ENCODE measurements around the gene PRKN. TPM values are rescaled to one million over a fixed set of nuclear protein-coding genes. Genes with fewer than 3 reads are reported as not detected.

The PRKN gene
- total RNA-seq, 2 donors from 2014 or later, result 6.7 to 8.2 TPM

DNA sequence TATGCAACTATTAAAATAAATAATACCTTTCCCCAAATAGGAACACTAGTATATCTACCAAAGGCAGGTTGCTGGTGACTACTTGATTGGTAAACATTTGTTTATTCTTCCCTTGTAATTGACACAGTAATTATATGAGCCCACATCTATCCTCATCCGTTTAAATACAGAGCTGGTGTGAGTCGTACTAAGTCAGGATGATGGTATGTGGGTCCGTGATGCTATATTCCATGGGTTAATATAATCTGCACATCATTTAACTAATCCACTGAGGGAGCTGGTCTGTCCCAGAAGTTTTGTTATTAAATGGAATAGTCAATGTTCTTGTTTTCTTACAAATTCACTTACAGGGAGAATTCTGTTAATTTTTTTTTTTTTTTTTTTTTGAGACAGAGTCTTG is 1289.7 kb downstream of the PRKN start:
- no peaks in the 10 kb centered on the region for H3K36me3 ChIP-seq (replicated peaks in 1 of 2; ENCODE audit: insufficient read depth in 1 of 2, low read depth in 2 of 2)
- peaks cover 27% of the 10 kb centered on the region for H3K4me1 ChIP-seq
- WGBS, 2 donors, result 86 to 94% methylated on average over 3 of the region's 3 CpGs
- H3K27me3 ChIP-seq, result no peaks in the 10 kb centered on the region
- intact Hi-C loops (cut with DNase I), result no loop called here
- ATAC-seq (no peak), DNase-seq (no peak)
- TF ChIP-seq, protein P1, sequence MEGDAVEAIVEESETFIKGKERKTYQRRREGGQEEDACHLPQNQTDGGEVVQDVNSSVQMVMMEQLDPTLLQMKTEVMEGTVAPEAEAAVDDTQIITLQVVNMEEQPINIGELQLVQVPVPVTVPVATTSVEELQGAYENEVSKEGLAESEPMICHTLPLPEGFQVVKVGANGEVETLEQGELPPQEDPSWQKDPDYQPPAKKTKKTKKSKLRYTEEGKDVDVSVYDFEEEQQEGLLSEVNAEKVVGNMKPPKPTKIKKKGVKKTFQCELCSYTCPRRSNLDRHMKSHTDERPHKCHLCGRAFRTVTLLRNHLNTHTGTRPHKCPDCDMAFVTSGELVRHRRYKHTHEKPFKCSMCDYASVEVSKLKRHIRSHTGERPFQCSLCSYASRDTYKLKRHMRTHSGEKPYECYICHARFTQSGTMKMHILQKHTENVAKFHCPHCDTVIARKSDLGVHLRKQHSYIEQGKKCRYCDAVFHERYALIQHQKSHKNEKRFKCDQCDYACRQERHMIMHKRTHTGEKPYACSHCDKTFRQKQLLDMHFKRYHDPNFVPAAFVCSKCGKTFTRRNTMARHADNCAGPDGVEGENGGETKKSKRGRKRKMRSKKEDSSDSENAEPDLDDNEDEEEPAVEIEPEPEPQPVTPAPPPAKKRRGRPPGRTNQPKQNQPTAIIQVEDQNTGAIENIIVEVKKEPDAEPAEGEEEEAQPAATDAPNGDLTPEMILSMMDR (IDR thresholded peaks at IDR 0.05), result no peak
- no peak for TF ChIP-seq POLR2A (IDR thresholded peaks at IDR 0.05)
- no peaks in the 10 kb centered on the region for H3K9me3 ChIP-seq
- no peak overlapping the region for H3K4me3 ChIP-seq
- peak overlapping the region in 2 of 4 donors; percentile 0 to 89 for H3K27ac ChIP-seq

DNA sequence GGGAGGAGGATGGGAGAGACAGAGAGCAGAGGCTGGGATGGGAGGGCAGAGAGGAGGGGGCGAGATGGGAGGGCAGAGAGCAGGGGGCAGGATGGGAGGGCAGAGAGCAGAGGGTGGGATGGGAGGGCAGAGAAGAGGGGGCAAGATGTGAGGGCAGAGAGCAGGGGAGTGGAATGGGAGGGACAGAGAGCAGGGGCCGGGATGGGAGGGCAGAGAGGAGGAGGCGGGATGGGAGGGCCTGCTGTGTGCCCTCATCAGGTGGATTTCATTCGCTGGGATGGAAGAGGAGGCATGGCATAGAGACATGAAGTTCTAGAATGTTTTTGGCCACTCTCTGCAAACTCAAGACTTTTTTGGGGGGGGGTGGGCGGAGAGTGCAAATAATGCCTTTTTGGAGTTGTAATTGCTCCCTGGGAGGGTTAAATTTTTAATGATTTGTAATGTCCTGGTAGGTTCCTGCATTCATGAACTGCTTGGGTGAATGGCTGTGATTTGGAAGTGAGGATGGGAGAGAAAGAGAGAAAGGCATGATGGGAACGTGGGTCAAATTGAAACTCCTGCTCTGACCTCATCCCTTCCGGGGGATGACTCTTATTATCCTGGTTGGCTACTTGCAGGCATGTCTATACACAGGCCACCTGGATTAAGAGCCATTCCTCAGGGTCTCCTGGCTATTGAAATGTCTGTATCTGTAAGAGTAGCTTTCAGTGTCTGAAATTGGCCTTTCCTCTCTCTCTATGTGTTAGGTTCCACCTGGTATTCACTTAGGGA is 1291.3 kb downstream of the PRKN start:
- H3K27ac ChIP-seq, result peak overlapping the region; percentile 48 to 89 (median 82)
- WGBS, 2 donors, result 74 to 88% methylated on average over 5 to 7 of the region's 7 CpGs

DNA sequence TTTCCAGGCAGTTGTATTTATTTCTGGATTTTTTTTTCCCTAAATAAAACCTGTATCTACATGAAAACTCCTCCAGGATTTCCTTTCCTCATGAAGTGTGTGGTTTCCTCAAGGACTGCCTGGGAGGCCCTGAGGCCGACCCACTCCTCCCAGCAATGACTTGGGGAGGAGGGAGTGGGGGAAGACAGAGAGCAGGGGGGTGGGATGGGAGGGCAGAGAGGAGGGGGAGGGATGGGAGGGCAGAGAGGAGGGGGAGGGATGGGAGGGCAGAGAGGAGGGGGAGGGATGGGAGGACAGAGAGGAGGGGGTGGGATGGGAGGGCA is 1291.9 kb downstream of the PRKN start:
- Histone ChIP-seq H3K27ac (peak overlapping the region; percentile 78 to 89 (median 86)), H3K36me3 (replicated peaks in 1 of 2; ENCODE audit: insufficient read depth in 1 of 2, low read depth in 2 of 2) (no peaks in the 10 kb centered on the region), H3K9me3 (no peaks in the 10 kb centered on the region), H3K27me3 (no peaks in the 10 kb centered on the region), H3K4me3 (no peak overlapping the region), H3K4me1 (peaks cover 27% of the 10 kb centered on the region)
- 13% methylated on average over 1 of the region's 1 CpG; no CpG with 5 or more reads in 1 of the 2 donors for WGBS, 2 donors
- ATAC-seq (no peak), DNase-seq (no peak)
- TF ChIP-seq POLR2A (IDR thresholded peaks at IDR 0.05), result no peak
- TF ChIP-seq, protein P1 (IDR thresholded peaks at IDR 0.05), result no peak
- intact Hi-C loops (cut with DNase I), result no loop called here

More for the DNA sequence above, 1291.3 kb downstream of the PRKN start:
- DNase-seq (no peak), ATAC-seq (no peak)
- Histone ChIP-seq H3K27me3 (no peaks in the 10 kb centered on the region), H3K9me3 (no peaks in the 10 kb centered on the region), H3K4me3 (no peak overlapping the region), H3K4me1 (peaks cover 27% of the 10 kb centered on the region), H3K36me3 (replicated peaks in 1 of 2; ENCODE audit: insufficient read depth in 1 of 2, low read depth in 2 of 2) (no peaks in the 10 kb centered on the region)
- intact Hi-C loops (cut with DNase I), result no loop called here
- TF ChIP-seq, protein P1 (IDR thresholded peaks at IDR 0.05), result no peak
- no peak for TF ChIP-seq POLR2A (IDR thresholded peaks at IDR 0.05)

DNA sequence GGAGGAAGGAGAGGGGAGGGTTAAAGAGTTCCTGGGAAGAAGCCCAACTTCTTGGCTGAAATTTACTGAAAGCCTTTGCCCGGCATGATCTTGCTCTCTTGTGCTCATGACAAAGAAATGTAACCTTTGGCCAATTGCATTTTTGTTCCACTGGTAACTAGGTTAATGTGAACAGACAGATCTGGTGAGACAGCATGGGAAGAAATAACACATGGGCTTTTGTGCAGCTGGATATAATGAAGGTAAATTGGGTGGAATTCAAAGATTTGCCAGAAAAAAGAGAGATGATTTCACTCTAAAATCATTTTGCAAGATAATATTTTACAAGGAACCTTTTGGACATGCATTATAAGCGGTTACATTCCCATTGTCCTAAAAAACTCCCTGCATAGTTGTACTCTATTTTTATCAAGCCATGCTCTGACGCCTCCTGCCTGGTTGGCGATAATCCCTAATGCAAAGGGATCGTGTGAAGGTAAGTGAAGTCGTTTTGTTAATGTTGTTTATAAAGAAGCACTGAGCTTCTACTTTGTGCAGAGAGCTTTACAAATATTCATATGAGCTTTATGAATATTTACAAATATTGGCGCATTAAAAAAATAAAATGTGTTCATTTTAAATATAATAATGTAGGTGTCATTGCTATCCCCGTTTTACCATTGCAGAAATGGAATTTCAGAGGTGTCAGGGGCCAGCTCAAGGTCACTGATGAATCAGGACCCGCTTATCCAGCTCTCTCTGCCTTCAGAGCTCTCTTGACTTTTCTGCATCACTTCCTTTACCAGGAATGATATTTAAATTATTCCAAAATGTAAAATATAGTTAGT is 1292.4 kb downstream of the PRKN start:
- intact Hi-C loops (cut with DNase I), result no loop called here
- Histone ChIP-seq H3K27ac (peak overlapping the region; percentile 78 to 89 (median 86)), H3K4me3 (no peak overlapping the region), H3K4me1 (peaks cover 27% of the 10 kb centered on the region), H3K27me3 (no peaks in the 10 kb centered on the region), H3K36me3 (replicated peaks in 1 of 2; ENCODE audit: insufficient read depth in 1 of 2, low read depth in 2 of 2) (no peaks in the 10 kb centered on the region), H3K9me3 (no peaks in the 10 kb centered on the region)
- DNase-seq, result peak; percentile 50 to 84 (median 73)
- ATAC-seq, result peak; percentile 94
- 12% methylated on average over 9 of the region's 9 CpGs for WGBS, 2 donors
- TF ChIP-seq, protein P1 (IDR thresholded peaks at IDR 0.05), result peak in 1 of 7 experiments; percentile 4
- TF ChIP-seq POLR2A (IDR thresholded peaks at IDR 0.05), result peak in 1 of 3 donors; percentile 17
